GM19099 (cell line): Measurements from ENCODE around the gene R3HCC1L.

ENCODE experiments used
- POLR2A ChIP-seq: IDR thresholded peaks from 3 replicates; pipeline ENCODE4 v1.6.1; 2011; ENCODE audit warnings: low read depth; ENCODE audit not compliant: insufficient read length; ENCODE audit errors: extremely low read depth

Gene R3HCC1L

DNA sequence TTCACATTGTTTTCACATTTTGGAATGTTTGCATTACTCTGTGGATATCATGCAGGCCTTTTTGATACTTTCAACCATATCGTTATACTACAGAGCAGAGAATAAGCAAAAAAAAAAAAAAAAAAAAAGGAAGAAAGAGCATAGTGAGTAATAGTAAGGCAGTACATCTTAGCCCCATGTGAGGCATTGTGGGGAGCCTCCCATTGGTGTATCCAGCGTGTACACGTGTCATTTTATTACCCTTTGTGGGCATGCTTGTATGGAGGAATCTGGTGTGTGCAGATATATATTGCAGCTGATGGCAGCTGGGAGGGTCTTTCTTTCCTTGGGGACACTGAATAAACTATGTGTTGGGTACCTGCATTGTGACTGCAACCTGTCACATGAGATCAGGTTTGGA is 19.6 kb downstream of the R3HCC1L start:
- TF ChIP-seq POLR2A, result no peak

DNA sequence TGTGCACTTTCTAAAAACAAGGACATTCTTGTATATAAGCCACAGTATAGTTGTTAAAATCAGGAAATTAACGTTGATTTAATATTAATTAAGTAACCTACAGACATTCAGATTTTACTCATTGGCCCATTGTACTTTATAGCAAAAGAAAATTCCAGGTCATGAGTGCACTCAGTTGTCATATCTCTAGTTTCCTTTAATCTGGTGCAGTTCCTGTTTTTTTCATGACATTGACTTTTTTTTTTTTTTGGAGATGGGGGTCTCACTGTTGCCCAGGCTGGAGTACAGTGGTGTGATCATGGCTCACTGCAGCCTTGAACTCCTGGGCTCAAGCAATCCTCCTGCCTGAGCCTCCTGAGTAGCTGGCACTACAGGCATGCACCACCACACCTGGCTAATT is 24.1 kb downstream of the R3HCC1L start:
- no peak for TF ChIP-seq POLR2A

DNA sequence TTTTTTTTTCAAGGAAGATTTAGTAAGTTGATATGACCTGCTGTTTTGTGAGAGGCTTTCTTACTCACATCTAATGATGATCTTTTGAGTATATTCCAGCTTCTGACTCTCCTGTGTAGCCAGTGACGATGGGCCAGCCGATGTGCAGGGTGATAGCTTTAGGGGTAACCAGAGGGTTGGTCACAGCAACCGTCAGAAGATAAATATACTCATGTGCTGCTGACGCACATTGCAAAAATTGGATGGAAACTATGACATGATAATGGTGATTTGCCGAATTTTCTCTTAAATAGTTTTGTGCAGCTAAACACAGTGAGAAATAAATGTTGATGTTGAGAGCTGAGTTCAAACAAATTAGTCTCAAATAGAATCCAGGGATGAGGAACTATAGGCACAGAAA is 29.5 kb downstream of the R3HCC1L start:
- TF ChIP-seq POLR2A, result no peak

DNA sequence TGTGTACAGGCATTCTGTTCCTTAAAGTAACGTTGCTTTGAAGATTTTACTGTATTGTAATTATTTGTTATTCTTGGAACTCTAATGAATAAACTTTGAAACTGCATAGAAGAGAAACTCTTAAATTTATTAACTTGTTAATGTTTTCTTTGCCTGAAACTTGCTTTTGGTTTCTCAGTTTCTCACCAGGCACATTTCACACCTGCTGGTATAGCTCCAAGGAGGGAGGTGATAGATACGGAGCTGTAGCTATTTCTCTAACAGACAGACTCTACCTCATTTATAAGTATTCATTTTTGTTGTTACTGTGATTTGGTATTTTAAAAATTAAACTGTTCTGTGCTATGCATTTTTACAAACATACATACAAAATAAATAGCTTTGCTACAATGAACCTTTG is 32.7 kb downstream of the R3HCC1L start:
- TF ChIP-seq POLR2A, result no peak

DNA sequence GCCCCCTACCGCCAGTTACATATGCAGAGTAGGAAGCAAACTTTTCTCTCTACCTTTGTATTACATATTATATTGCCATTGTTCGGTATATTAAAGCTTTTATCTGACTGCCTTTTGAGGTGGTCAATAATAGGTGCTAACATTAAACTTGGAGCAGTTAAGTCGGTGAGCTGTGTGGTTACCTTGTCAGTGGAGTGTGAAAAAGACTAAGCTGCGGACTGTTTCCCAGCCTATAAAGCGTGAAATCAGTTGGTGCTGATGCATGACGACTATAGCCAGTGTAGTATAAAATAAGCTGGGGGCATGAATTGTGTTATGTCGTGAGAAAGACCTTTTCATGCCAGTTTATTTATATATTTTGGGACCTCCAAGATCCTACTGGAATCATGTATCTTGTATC is 33.7 kb downstream of the R3HCC1L start:
- TF ChIP-seq POLR2A, result no peak

DNA sequence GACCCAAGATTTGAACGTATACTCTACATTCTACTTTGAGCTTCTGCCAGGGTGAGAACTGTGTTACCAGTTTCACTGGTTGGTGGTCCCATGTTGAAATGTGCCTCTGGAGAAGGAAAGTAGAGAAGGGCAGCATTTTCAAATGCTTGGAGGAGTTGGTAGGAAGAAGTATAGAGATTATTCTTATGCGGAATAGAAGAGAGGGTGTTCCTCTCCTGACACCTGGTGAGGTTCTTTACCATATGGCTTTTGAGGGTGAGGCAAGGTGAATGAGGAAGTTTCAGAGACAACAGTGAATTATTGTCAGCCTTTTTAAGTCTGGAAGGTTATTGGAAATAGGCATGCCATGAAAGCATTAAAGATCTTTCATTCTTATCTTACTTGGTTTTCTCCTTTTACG is 34.3 kb downstream of the R3HCC1L start:
- TF ChIP-seq POLR2A, result no peak

DNA sequence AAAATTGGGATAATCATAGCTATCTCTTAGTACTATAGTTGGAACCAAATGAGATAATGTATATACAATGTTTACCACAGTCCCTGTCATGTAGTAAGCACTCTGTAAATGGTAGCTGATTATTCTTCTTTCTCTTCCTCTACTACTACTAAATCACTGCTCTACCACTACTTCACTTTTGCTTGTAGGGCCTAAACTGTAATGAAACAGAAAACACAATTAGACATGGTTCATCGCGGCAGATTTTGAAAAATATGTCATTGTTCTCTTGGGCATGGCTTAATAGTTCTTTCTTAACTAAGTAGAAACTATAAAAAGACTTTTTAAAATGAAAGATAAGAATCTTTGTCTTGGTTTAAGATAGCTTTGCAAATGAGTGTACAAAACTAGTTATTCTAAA is 34.9 kb downstream of the R3HCC1L start:
- no peak for TF ChIP-seq POLR2A

DNA sequence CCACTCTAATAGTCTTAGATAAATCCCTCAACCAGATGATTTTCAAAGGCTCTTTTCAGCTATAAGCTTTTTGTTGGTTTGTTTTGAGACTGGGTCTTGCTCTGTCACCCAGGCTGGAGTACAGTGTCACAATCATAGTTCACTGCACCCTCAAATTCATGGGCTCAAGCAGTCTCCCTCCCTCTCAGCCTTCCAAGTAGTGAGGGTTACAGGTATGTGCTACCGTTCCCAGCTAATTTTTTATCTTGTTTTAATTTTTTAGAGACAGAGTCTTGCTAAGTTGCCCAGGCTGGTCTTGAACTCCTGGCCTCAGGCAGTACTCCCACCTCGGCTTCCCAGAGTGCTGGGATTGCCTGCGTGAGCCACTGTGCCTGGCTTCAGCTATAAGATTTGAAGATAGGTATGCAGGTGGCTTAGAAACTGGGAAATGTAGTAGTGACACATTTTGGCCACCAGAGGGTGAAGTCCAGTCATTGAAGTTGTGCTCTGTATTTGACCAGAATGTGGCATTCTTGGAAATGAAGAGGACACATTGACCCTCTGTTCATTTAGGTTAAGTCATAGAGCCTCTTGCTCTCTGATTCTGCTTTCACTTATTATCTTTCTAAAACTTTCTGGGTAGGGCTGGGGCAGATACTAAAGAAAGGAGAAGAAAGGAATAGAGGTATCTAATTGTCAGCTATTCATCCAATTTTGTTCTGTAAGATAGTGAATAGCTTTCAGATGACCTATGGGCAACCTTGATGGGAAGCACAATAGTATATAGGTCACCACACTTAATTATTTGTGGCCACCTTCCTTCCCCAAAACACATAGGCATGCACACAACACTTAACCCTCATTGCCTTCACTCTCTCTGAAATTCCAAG is 36.0 kb downstream of the R3HCC1L start:
- no peak for TF ChIP-seq POLR2A

DNA sequence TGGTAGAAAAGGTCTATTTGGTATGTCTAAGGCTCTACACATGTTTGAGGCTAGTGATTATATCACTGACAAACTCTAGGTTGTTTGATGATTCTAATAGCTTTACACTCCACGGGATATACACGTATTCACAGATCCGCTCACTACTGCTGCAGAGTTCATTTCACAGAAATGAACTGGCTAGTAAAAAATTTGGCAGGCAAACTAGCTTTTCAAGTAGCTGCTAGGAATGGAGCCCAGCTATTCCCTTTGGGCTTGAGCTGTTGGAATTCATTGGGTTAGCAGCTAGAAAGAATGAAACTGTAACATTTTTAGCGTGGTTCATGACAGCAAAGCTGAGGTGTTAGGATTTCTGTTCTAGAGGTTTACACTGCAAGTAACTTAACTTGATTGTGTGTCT is 37.6 kb downstream of the R3HCC1L start:
- no peak for TF ChIP-seq POLR2A

DNA sequence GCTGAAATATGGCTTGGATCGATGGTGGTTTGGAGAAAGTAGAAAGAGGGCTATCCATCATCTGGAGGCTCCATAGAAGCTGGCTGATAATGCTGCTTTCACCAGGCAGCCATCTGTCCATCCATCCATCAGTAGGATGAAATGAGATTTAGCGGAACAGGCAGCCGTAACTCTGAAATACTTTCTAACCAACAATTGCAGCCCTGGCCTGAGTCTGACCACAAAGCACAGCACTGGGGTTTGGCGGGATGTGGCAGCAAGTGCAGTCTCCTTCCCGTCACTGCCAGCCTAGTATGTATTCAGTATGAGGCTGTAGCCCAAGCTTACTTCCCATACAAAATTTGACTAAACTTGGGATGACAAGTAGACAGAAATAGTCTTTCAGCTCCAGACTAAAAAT is 38.0 kb downstream of the R3HCC1L start:
- no peak for TF ChIP-seq POLR2A

DNA sequence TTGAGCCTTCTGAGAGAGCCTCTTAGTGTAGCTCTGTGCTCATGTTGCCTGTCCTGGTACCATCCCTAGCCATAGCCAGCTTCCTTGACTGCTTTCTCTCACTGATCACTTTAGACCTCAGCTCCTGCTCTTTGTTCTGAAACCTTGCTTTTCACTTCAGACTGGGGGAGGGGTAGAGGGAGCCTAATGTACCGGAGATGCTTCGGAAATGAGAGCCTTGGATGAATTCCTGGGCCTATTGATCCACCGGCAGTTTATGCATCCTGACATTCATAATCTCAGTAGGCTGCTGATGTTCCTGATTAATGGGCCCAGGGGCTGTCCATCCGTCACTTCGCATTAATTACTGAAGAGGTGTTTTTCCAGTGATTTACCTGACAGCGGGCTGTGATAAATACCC is 38.8 kb downstream of the R3HCC1L start:
- TF ChIP-seq POLR2A, result no peak

DNA sequence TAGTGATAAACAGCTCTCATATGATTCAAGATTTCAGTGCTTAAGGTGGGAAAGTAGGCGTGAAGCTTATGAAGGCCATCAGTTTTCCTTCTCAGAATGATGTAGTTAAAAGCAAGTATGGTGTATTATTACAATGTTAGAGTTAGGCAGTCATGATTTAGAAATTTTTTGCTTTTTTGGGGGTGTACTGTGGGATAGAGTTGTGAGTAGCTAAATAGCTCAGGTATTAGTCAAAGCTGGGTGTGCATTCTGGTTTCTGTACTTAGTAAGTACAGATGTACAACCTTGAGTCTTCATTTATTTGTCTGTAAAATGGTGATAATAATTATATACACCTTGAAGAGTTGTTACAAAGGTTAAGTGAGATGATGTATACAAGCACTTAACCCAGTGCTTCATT is 52.2 kb downstream of the R3HCC1L start:
- no peak for TF ChIP-seq POLR2A

DNA sequence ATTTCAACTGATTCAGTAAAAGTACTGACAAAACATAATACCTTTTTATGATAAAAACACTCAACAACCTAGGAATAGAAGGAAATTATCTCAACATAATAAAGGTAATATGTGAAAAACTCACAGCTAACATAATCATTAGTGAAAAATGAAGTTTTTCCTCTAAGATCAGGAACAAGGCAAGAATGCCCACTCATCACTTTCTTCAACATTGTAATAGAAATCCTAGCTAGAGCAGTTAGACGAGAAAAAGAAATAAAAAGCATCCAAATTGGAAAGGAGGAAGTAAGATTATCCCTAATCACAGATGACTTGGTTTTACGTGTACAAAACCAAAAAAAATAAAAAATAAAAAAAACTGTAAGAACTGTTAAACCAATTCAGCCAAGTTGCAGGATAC is 58.6 kb downstream of the R3HCC1L start:
- no peak for TF ChIP-seq POLR2A

DNA sequence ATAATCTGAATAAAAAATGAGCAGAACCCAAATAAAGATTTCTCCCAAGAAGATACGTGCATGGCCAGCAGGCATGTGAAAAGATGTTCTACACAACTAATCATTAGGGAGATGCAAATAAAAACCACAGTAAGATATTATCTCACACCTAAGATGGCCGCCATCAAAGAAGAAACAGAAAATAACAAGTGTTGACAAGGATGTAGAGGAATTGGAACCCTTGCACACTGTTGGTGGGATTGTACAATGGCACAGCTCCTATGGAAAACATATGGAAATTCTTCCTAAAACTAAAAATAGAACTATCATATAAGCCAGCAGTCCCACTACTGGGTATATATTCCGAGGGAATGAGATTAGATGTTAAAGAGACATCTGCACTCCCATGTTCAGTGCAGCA is 60.2 kb downstream of the R3HCC1L start:
- TF ChIP-seq POLR2A, result no peak

DNA sequence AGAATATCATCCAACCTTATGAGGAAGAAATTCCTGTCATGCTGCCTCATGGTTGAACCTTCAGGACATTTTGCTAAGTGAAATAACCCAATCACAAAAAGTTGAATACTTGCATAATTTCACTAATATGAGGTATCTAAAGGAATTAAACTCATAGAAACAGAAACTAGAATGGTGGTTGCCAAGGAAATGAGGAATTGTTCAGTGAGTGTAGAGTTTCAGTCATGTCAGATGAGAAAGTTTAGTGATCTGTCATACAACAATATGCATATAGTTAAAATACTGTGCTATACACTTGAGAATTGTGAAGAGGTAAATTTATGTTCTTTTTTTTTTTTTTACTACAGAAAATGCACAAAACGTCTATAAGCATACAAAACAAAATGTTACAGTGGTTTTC is 60.7 kb downstream of the R3HCC1L start:
- TF ChIP-seq POLR2A, result no peak

DNA sequence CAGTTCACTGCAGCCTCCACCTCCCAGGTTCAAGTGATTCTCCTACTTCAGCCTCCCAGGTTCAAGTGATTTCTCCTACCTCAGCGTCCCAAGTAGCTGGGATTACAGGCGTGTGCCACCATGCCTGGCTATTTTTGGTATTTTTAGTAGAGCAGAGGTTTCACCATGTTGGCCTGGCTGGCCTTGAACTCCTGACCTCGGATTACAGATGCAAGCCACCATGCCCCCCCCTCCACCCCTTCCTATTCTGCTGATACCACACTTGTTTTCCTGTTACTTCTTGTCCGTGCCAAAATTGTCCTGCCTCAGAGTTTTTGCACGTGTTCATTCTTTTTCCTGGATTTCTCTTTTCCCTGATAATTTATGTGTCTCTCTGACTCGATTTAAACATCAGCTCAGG is 62.5 kb downstream of the R3HCC1L start:
- no peak for TF ChIP-seq POLR2A

DNA sequence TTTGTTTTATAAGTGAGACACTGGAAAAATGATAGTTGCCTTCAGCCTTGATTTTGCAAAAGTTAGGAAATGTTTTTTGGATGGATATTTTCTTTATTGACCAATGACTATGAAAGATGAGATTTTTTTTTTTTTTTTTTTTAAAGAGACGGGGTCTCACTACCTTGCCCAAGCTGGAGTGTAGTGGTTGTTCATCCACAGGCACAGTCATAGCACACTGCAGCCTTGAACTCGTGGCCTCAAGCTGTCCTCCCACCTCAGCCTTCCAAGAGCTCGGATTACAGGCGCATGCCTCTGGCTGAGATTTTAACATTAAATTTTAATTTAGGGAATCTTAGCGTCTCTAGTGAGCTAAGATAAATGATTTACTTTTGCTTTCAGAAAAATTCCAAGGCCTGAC is 67.3 kb downstream of the R3HCC1L start:
- TF ChIP-seq POLR2A, result no peak
